Activated T-cell treated with anti-CD3 and anti-CD28 coated beads, Interleukin-2, amount 50 U/mL, for 48 hours (primary cell): ENCODE results near the gene CYP2R1.

Experiments
- DNase-seq, 2 experiments: peaks; one replicate each; pipeline ENCODE4 v3.0.0-alpha.2; 2020

Gene CYP2R1, protein sequence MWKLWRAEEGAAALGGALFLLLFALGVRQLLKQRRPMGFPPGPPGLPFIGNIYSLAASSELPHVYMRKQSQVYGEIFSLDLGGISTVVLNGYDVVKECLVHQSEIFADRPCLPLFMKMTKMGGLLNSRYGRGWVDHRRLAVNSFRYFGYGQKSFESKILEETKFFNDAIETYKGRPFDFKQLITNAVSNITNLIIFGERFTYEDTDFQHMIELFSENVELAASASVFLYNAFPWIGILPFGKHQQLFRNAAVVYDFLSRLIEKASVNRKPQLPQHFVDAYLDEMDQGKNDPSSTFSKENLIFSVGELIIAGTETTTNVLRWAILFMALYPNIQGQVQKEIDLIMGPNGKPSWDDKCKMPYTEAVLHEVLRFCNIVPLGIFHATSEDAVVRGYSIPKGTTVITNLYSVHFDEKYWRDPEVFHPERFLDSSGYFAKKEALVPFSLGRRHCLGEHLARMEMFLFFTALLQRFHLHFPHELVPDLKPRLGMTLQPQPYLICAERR

GRCh38 chr11:14892036-14892556 is at the start of gene CYP2R1:
TSS of gene CYP2R1 (minus strand) at chr11:14892231. CDS start at chr11:14892205, 26 bp downstream.
- DNase-seq = peak; percentile 93

DNA sequence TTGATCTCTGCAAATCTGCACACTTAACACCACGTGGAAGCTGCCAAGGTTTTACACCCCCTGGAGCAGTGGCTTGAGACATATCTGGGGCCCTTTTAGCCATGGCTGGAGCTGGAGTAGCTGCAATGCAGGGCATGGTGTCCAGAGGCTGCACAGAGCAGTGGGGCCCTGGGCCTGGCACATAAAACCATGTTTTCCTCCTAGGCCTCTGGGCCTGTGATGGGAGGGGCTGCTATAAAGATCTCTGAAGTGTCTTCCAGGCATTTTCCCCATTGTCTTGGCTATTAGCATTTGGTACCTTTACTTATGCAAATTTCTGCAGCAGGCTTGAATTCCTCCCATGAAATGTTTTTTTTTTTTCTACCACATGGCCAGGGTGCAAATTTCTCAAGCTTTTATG is 46.9 kb upstream of the CYP2R1 start:
- DNase-seq = no peak

GRCh38 chr11:14934641-14935351 is 42.8 kb upstream of the CYP2R1 start:
- DNase-seq = no peak

DNA sequence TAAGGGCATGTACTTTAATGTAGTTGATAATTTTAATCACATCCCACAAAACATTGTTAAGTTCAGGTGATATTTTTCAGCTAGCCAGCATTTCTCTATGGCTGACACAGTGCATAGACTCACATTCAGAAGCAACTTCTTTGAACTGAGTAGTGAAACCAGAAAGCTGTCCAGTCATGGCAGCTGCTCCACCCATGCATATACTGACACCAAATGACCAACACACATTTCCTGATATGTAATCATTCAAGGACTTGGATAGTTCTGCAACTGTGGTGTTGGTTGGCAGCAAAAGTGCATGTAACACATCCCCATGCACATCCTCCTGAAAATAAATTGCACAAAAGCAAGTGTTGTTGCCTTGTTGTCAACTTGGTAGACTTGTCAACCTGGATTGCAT is 40.4 kb upstream of the CYP2R1 start:
- no peak for DNase-seq

DNA sequence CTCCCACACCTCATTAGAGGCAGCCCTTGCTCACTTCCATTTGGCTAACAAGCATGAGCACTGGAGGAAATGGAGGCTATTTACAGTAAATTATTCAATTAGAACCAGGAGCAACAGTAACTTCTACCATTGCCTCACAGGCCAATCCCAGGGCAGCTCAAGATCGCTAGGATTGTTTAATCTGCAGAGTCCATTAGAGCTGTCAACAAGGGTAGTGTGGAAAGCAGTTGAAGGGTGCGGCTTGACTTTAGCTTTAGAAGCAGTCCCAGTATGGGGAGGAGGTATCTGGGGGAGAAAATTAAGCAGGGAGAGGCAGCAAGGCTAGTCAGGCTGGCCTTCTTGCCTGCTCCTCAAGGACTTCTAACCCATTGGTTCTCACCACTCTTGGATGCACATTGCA is 38.3 kb upstream of the CYP2R1 start:
- DNase-seq = no peak

DNA sequence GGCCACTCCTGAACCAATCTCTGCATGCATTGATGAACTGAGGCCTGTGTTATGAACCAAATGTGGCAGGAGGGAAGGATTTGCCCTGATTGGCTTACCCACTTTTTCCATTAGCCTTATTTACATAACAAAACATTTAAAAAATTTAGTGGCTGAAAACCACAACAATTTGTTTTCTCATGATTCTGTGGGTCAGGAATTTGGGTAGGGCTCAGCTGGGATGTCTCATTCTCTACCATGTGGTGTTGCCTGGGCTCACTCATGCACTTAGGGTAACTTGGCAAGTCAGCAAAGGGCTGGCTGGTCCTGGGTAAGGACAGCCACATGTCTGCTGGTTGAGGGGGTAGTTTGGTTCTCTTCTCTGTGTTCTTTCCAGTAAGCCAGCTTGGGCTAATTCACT is 35.1 kb upstream of the CYP2R1 start:
- no peak for DNase-seq

- DNase-seq = no peak
These were observed 32.3 kb upstream of the CYP2R1 start for GRCh38 chr11:14924318-14924717.

DNA sequence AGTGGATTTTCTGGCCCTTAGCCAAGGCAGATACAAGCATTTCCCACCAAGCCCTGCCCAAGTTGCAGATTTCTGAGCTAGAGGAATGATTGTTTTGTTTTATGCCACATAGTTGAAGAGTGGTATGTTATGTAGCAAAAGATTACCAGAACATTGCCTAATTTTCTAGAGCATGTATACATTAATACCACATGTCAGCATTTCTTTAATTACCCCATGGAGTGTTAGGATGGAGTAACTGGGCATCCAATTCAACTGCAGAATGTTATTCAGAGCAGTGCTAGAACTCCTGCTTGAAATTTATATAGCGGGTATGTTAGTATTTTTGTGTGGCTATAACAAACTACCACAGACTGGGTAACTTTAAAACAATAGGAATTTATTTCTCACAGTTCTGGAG is 24.4 kb upstream of the CYP2R1 start:
- DNase-seq = no peak

DNA sequence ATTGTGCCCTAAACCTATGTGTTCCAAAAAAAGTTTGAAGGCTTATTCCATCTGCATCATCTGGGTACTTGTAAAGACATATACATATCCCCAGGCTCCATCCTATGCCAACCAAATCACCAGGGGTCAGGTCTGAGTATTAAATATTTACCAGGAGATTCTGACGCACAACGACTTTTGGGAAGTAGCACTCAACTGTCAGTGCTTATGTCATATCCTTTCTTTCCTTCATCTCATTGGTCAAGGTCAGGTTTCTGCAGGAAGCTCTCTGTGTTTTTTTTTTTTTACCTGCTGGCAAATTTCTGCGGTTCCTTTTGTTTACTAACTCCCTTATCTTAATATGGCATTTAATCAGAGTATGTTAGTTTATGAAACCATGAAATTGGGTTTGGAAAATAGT is 22.5 kb upstream of the CYP2R1 start:
- no peak for DNase-seq

DNA sequence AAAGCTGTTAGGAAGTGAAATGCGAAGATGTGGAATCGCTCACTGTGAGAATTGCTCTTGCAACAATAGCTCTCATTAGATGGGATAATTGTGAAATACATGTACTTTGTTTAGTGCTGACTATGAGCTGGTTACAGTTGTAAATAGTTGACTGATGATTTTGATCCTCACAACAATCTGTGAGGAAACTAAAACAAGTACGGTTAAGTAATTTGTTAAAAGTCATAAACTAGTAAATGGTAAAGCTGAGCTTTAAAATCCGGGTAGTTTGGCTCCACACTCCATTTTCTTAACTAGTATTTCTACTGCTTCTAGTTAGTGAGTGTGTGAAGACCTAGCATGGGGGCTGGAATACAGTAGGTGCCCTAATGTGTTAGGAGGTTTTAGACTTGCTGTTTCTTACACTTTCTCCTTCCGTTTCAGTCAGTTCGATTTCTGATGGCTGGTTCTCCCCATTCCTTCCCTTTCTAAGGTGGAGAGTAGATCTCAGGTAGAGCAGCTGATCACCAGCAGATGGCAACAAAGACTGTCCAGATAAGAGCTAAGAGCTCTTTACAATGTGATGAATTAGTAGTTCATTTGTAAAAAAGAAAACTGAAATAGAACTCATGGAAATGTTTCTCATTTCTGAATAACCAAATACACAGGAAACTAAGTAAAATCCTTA is 16.3 kb upstream of the CYP2R1 start:
- peak; percentile 30 to 44 for DNase-seq

DNA sequence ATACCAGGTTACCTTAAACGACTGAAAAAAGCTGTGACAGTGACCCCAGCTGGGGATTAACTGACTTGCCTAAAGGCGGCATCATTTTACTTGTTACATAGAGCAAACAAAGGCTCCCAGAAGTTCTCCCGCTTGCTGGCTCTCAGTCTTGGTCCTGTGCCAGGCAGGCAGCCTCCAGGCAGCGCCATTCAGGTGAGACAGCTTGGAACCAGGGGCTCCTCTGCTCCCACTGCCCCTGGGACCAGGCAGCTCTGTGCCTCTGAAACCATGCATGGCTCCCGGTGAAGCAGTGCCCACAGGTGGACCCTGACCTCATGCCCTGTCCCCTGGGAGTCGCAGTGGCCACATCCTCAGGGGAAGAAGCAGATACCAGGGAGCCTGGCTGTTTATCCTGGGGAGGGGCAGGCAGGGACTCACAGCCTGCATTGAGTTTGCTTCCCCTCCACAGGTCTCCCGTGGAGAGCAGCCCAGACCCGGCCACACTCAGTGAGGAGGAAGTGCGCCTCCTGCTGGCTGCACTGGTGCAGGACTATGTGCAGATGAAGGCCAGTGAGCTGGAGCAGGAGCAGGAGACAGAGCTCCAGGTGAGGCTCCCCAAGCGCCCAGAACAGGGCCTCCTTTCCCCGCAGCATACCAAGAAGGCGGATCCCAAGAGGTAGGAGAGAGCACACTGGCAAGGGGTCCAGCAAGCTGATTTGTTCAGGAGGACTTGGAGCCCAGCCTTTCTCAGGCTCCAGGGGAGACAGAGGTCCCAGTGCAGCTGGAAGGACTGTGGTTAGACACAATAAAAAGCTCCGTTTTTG is 15.6 kb upstream of the CYP2R1 start:
- peak; percentile 93 for DNase-seq

GRCh38 chr11:14906993-14907392 is 15.0 kb upstream of the CYP2R1 start:
- DNase-seq = peak in 1 of 2 experiments; percentile 24

GRCh38 chr11:14906578-14906977 is 14.5 kb upstream of the CYP2R1 start:
- peak; percentile 26 to 27 for DNase-seq

DNA sequence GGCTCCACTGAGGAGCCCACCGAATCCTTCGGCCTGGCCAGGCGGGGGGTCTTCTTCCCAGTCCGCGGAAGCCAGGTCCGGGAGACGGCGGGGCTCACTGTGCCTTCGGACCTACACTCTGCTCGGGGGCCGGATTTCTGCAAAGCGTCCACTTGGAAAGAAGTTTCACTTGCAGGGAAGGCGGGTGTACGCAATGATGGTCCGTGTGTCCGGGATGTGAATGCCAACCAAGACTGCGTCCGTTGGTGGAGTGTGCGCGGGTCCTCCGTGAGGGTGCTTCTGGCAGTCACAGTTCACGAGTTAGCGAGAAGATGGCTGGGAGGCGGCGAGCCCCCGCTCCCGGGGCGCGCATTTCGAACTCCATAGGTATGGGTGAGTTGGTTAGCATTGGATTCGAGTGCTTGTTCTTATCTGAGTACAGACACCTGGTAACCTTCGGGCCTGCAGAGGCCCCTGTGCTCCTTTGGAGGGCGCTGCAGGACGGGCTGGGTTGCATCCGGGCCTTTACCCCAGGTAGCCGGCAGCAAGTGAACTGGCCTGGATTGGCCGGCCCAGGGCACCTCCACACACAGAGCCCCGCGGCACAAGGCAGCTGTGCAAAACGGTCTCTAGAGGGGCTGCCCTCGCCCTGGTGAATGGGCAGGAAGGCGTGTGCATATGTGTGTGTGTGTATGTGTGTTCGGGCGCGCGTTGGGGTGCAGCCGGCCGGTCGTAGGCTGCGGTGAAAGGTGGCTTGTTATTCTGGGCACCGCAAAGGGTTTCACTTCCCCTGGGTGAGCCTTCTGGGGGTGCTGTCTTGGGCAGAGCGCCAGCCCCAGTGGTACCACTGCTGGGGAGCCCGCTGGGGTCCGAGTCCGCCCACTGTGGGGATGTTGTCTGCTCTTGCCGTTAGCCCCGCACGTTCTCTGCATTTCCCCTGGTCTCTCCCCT is 13.3 kb upstream of the CYP2R1 start:
- DNase-seq = peak; percentile 85 to 86

DNA sequence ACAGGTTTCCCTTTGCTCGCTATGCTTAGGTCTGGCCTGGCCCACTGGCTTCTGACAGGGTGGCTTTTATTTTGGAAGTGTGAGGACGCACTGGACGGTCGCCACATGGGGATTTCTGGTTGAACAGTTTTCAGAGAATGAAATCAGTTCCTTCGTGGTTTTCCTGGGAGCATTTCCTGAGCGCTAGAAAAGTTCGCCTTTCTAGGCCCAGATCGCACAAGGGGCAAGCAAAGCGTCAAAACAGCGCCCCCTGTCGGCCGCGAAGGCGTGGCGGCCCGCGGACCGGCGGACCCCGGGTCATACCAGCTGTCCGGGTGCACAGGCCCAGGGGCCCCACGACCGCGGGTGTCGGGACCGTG is 12.7 kb upstream of the CYP2R1 start:
- DNase-seq = peak; percentile 89 to 91

DNA sequence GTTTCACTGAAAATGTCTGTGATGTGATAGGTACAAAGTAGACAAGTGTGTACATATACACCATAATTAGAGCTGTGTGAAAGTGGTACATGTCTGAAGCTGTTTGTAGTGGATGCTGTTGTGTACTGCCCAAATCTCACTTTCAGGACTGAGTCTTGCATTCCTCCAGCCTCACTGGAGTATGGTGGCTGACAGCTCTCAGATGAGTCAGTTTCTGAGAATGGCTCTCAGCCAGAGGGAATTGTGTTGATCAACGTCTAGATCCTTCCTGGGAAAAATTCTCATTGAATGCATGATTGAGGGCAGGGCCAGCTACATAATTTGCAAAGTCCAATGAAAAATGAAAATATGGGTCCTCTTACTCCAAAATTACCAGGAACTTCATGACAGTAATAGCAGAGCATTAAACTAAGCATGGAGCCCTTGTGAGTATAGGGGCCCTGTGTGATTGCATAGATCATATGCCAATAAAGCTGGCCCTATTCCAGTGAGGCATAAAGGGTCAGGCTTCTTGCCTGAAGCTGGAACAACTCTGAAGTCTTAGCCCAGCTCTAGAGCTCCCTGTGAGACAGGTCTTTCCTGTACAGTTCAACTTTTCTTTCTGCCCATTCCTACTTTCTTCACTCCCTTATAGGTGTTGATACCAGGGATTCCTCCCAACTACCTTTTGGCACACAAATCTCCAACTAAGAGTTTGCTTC is 10.8 kb upstream of the CYP2R1 start:
- no peak for DNase-seq

DNA sequence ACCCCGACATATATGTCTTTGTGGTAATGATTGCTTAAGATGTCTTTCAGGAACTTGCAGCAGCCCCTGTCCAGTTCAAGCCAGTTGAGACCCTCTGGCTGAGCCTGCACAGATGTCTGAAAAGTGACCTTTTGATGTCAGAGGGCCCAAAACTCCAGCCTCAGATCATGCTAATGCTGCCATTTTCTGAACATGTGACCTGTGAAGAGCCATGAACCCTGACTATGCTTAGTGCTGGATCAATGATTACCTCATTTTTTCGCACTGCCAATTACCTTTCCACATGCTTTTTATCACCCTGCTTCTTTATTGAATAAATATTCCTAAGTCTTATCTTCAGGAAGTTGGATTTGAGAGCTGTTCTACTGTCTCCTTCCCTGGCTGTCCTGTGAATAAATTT is 6.9 kb upstream of the CYP2R1 start:
- no peak for DNase-seq

DNA sequence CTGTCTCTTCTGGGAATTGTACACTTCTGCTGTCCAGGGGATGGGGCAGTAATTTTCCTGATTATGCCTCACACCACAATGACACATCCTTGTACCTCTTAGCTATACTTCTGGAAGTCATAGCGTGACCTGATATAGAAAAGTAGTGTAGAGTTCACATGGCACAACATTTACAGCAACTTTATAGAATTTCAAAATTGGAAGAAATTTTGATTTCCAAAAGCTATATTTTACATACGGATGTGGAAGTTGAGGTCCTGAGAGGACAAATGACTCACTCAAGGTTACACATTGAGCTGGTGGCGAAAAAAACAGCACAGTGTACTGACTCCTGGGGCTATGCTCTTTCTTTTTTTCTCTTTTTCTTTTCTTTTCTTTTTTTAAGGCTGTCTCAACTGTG is 6.3 kb upstream of the CYP2R1 start:
- DNase-seq = no peak

DNA sequence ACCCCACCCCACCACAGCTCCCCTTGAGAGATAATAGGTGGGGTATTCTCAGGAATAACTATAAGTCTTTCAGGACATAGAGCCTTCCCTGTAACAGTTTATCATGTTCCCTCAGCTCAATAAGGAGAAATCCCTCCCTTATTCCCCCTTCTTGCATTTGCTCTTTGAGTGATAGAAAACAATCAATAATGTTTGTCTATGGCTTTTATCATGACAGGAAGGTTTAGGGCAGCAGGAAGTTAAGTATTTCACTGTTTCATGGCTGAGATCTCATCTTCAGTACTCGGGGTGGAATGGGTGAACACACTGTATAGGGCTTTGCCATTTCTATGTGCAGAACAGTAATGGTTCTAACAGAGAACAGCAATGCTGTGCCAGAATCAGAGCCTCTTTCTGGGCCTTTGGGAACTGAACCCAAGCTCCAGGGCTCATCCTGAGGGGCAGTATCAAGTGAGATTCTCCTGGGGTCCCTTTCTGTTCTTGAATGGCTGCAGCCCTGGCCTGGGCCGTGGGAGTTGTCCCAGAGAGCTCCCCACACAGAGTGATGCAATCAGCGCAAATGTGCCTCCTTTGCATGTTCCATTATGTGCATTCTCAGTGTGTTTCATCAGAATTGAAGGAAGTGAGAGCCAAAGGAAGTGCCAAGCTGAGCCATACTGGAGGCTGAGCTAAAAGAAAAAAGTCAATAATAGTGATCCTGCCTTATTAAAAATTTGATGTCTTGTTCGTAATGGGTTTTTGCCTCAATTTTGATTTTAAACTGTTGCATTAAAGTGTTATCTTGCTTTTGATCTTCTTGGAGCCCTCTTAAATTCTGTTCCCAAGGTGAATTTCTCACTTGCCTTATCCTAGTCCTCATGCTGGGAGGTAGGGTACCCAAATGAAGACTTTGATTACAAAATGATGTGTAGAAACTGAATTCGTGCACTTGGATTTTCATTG is 2.9 kb upstream of the CYP2R1 start:
- DNase-seq = peak; percentile 24 to 32

DNA sequence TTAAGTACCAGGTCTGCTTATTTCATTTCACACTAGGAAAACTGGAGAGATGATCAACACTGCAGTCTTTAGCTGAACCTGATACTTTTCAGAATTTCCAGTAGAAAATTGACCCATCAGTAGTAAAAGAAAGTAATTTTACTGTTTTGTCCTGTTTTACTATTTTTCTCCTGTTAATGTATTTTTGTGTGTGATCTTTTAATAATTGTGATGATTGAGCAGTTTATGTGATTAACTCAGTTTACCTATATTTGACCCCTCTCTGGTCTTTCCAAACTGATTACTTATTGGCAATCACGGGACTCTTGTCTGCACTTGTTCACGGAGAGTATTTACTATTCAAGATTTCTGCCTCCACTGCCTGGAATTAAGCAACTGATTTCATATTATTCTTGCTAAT is 546 bp upstream of the CYP2R1 start:
- no peak for DNase-seq
